ENCODE results near the gene ZBTB40.

ZBTB40 gene

DNA sequence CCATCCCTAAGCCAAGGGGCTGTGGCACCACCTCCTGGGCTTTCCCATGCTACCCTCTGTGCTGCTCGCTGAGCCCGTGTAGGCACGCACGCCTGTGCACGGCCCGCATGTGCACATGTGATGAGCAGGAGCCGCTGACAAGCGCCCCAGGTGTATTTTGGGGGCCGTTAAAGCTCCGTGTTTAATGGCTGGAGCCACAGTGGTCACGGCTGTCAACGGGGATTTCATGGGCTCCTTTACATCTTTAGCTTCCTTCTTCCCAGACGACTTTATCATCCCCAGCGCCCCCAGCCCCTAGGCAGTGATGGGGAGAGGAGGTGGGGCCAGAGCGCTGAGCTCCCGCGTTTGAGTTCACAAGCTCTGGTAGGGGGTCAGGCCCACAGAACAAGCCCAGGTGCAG lies 99.9 kb downstream of the ZBTB40 start:
- no peak for ATAC-seq (ENCODE audit: insufficient read depth, low read depth)
- Histone ChIP-seq H3K4me2 (ENCODE audit: insufficient read depth, low read length) (no peak overlapping the region), H3K9me3 (ENCODE audit: insufficient read depth, low read length, severe bottlenecking) (no peaks in the 10 kb centered on the region), H3K9ac (ENCODE audit: low read depth, low read length) (no peak overlapping the region), H3K36me3 (ENCODE audit: insufficient read depth, low read length) (no peaks in the 10 kb centered on the region), H4K20me1 (ENCODE audit: insufficient read depth, low read length) (peaks cover 9% of the 10 kb centered on the region), H2AFZ (ENCODE audit: low read depth, low read length) (no peak overlapping the region), H3K4me1 (ENCODE audit: insufficient read depth, low read length) (no peaks in the 10 kb centered on the region), H3K27ac (ENCODE audit: low read length) (no peak overlapping the region), H3K27me3 (ENCODE audit: insufficient read depth, low read length, poor library complexity) (peaks cover 16% of the 10 kb centered on the region), H3K4me3 (ENCODE audit: low read depth in 1 of 2, low read length in 2 of 2) (no peak overlapping the region), H3K79me2 (ENCODE audit: insufficient read depth, low read length) (no peaks in the 10 kb centered on the region)
- TF ChIP-seq, protein P1, sequence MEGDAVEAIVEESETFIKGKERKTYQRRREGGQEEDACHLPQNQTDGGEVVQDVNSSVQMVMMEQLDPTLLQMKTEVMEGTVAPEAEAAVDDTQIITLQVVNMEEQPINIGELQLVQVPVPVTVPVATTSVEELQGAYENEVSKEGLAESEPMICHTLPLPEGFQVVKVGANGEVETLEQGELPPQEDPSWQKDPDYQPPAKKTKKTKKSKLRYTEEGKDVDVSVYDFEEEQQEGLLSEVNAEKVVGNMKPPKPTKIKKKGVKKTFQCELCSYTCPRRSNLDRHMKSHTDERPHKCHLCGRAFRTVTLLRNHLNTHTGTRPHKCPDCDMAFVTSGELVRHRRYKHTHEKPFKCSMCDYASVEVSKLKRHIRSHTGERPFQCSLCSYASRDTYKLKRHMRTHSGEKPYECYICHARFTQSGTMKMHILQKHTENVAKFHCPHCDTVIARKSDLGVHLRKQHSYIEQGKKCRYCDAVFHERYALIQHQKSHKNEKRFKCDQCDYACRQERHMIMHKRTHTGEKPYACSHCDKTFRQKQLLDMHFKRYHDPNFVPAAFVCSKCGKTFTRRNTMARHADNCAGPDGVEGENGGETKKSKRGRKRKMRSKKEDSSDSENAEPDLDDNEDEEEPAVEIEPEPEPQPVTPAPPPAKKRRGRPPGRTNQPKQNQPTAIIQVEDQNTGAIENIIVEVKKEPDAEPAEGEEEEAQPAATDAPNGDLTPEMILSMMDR (IDR thresholded peaks at IDR 0.05; ENCODE audit: borderline replicate concordance, extremely low read depth, low read length, poor library complexity, severe bottlenecking): no peak
- DNase-seq: no peak

DNA sequence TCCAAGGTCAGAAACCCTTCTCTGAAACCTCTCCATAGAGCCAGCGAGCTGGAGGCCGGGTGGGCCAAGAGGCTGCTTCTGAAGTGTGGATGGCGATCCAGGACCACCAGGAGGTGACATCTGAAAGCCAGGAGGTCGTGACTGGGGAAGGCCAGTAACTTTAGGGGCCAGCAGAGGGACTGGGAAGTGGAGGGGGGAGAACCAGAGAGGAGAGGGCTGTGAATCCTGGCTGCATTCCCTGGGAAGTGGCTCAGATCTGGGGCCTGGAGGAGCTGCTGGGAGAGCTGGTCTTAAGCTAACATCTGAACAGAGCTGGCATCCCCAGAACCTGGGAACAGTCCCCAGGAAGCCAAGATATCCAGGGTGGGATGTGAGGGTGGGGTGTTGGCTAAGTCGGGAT lies 100.4 kb downstream of the ZBTB40 start:
- no peak overlapping the region for H3K4me3 ChIP-seq (ENCODE audit: low read depth in 1 of 2, low read length in 2 of 2)
- H4K20me1 ChIP-seq (ENCODE audit: insufficient read depth, low read length): peaks cover 6% of the 10 kb centered on the region
- H3K27ac ChIP-seq (ENCODE audit: low read length): no peak overlapping the region
- no peaks in the 10 kb centered on the region for H3K4me1 ChIP-seq (ENCODE audit: insufficient read depth, low read length)
- no peaks in the 10 kb centered on the region for H3K36me3 ChIP-seq (ENCODE audit: insufficient read depth, low read length)
- DNase-seq: no peak
- H3K79me2 ChIP-seq (ENCODE audit: insufficient read depth, low read length): no peaks in the 10 kb centered on the region
- no peaks in the 10 kb centered on the region for H3K9me3 ChIP-seq (ENCODE audit: insufficient read depth, low read length, severe bottlenecking)
- ATAC-seq (ENCODE audit: insufficient read depth, low read depth): no peak
- no peak overlapping the region for H3K4me2 ChIP-seq (ENCODE audit: insufficient read depth, low read length)
- H3K9ac ChIP-seq (ENCODE audit: low read depth, low read length): no peak overlapping the region
- H3K27me3 ChIP-seq (ENCODE audit: insufficient read depth, low read length, poor library complexity): peaks cover 16% of the 10 kb centered on the region
- TF ChIP-seq, protein P1 (IDR thresholded peaks at IDR 0.05; ENCODE audit: borderline replicate concordance, extremely low read depth, low read length, poor library complexity, severe bottlenecking): no peak
- no peak for TF ChIP-seq EZH2 (IDR thresholded peaks at IDR 0.05; ENCODE audit: borderline replicate concordance, low read depth, low read length, severe bottlenecking)
- no peak overlapping the region for H2AFZ ChIP-seq (ENCODE audit: low read depth, low read length)

- H3K36me3 ChIP-seq (ENCODE audit: insufficient read depth, low read length): no peaks in the 10 kb centered on the region
- no peak overlapping the region for H2AFZ ChIP-seq (ENCODE audit: low read depth, low read length)
- no peak for ATAC-seq (ENCODE audit: insufficient read depth, low read depth)
Measured at GRCh38 chr1:22553104-22553880, 101.6 kb downstream of the ZBTB40 start.

More at GRCh38 chr1:22553104-22553880, 101.6 kb downstream of the ZBTB40 start:
- Histone ChIP-seq H3K4me2 (ENCODE audit: insufficient read depth, low read length) (no peak overlapping the region), H3K4me1 (ENCODE audit: insufficient read depth, low read length) (no peaks in the 10 kb centered on the region), H3K79me2 (ENCODE audit: insufficient read depth, low read length) (no peaks in the 10 kb centered on the region), H3K27me3 (ENCODE audit: insufficient read depth, low read length, poor library complexity) (peaks cover 20% of the 10 kb centered on the region), H3K4me3 (ENCODE audit: low read depth in 1 of 2, low read length in 2 of 2) (no peak overlapping the region), H4K20me1 (ENCODE audit: insufficient read depth, low read length) (peaks cover 6% of the 10 kb centered on the region), H3K9ac (ENCODE audit: low read depth, low read length) (no peak overlapping the region), H3K9me3 (ENCODE audit: insufficient read depth, low read length, severe bottlenecking) (no peaks in the 10 kb centered on the region), H3K27ac (ENCODE audit: low read length) (no peak overlapping the region)
- TF ChIP-seq EZH2 (IDR thresholded peaks at IDR 0.05; ENCODE audit: borderline replicate concordance, low read depth, low read length, severe bottlenecking): no peak
- TF ChIP-seq, protein P1 (IDR thresholded peaks at IDR 0.05; ENCODE audit: borderline replicate concordance, extremely low read depth, low read length, poor library complexity, severe bottlenecking): no peak
- no peak for DNase-seq

Data from DND-41 (cell line).